ENCODE results near the gene SYNE3. TPM values are rescaled to one million over a fixed set of nuclear protein-coding genes. Genes with fewer than 3 reads are reported as not detected.

Gene SYNE3
- total and polyA plus RNA-seq, 10 of the 15 experiments (the other 5 are each of a cell fraction or from before 2014, with no cell fraction given): 1.4 to 44.1 (median 13.4) TPM

- no peak overlapping the region for H3K9ac ChIP-seq (ENCODE audit: control insufficient read depth, insufficient read depth, low read length)
- no peak overlapping the region for H3K4me2 ChIP-seq (ENCODE audit: control insufficient read depth, insufficient read depth)
- no peak for TF ChIP-seq ATF2 (IDR thresholded peaks at IDR 0.05; ENCODE audit: low read length)
- TF ChIP-seq ATF7 (IDR thresholded peaks at IDR 0.05; ENCODE audit: low read depth): no peak
- no peak for TF ChIP-seq STAT3 (IDR thresholded peaks at IDR 0.05; ENCODE audit: low read depth, low read length)
- TF ChIP-seq SMC3 (IDR thresholded peaks at IDR 0.05; ENCODE audit: borderline replicate concordance, low read length): no peak
- no peak for TF ChIP-seq IKZF1 (conservative IDR thresholded peaks at IDR 0.05)
- no peak for TF ChIP-seq HSF1 (IDR thresholded peaks at IDR 0.05; ENCODE audit: low read depth, low read length)
- no peak for TF ChIP-seq MEF2B (IDR thresholded peaks at IDR 0.05; ENCODE audit: partially characterized antibody, poor library complexity, severe bottlenecking)
- no peak for TF ChIP-seq NRF1 (conservative IDR thresholded peaks at IDR 0.05; ENCODE audit: low read depth, low read length)
- TF ChIP-seq USF1 (IDR thresholded peaks at IDR 0.05; ENCODE audit: borderline replicate concordance, extremely low read length, insufficient read depth, low read depth, low read length): no peak
- TF ChIP-seq ZNF274 (IDR thresholded peaks at IDR 0.05; ENCODE audit: insufficient read depth, insufficient read length): no peak
- no peak for TF ChIP-seq SKIL (IDR thresholded peaks at IDR 0.05; ENCODE audit: low read depth, poor library complexity, severe bottlenecking)
- no peak for TF ChIP-seq RAD21 (IDR thresholded peaks at IDR 0.05; ENCODE audit: insufficient read depth, low read depth, low read length)
- no peak for TF ChIP-seq RUNX3 (IDR thresholded peaks at IDR 0.05; ENCODE audit: low read length)
- TF ChIP-seq SPI1 (IDR thresholded peaks at IDR 0.05; ENCODE audit: borderline replicate concordance, insufficient read depth, low read depth, low read length): no peak
Measured at GRCh38 chr14:95526483-95527386, 10.3 kb upstream of the SYNE3 start.

More at GRCh38 chr14:95526483-95527386, 10.3 kb upstream of the SYNE3 start:
- intact Hi-C loops (cut with micrococcal nuclease; ENCODE audit: unreplicated experiment) (loop anchor here (1.0 kb wide), 1 partner anchor 84 kb away; no protein-coding TSS in a partner anchor), in situ Hi-C loops (cut with MboI) (no loop called here)
- peaks cover 15% of the 10 kb centered on the region for H3K79me2 ChIP-seq (ENCODE audit: control insufficient read depth, insufficient read depth, low read length)
- no peaks in the 10 kb centered on the region for H4K20me1 ChIP-seq (ENCODE audit: control insufficient read depth, insufficient read depth)
- FAIRE-seq (no peak), ATAC-seq (no peak), DNase-seq (ENCODE audit: low read depth, low spot score) (no peak)
- no TSS peak for BruUV-seq (replicated peaks)
- no peak overlapping the region for H3K27ac ChIP-seq (ENCODE audit: control insufficient read depth, insufficient read depth)
- 82% methylated on average over 9 of the region's 9 CpGs for WGBS (ENCODE audit: insufficient coverage, insufficient replicate concordance, low lambda C conversion rate, missing lambda C conversion rate)
- no peaks in the 10 kb centered on the region for H3K9me3 ChIP-seq (replicated peaks; ENCODE audit: control insufficient read depth, insufficient read depth, low read length)
- SMC1A ChIA-PET (ENCODE audit: uncharacterized antibody, unreplicated experiment): interaction anchor here (0.6 to 8.3 kb wide), 30 partner anchors 8 to 391 kb away, joined by 3 to 187 read pairs (median 5); no protein-coding TSS in a partner anchor
- H3K27me3 ChIP-seq (replicated peaks in 1 of 2; ENCODE audit: control insufficient read depth in 2 of 2, insufficient read depth in 2 of 2, low read length in 1 of 2): no peaks in the 10 kb centered on the region
- H3K4me3 ChIP-seq: no peak overlapping the region
- RAD21 ChIA-PET (ENCODE audit: unreplicated experiment): interaction anchor here (0.9 to 9.8 kb wide), 11 partner anchors 8 to 99 kb away, joined by 3 to 171 read pairs (median 9); partner anchors contain the start of gene SYNE3
- CTCF ChIA-PET: interaction anchor here (0.6 to 18.0 kb wide), 32 partner anchors 10 to 171 kb away, joined by 3 to 525 read pairs (median 5); partner anchors contain the start of gene SYNE3
- no peaks in the 10 kb centered on the region; a peak in 1 of 4 replicates for H3K36me3 ChIP-seq (ENCODE audit: control insufficient read depth in 2 of 2, insufficient read depth in 2 of 2, low read length in 1 of 2)
- POLR2A ChIA-PET: interaction anchor here (1.0 to 1.8 kb wide), 5 partner anchors 8 to 84 kb away, joined by 3 to 10 read pairs (median 5); partner anchors contain the start of gene SYNE3
- no peaks in the 10 kb centered on the region; the same call in 1 of the 2 replicates for H3K4me1 ChIP-seq (ENCODE audit: control insufficient read depth, insufficient read depth, low read length)
- H2AFZ ChIP-seq (ENCODE audit: control insufficient read depth, low read depth, low read length): no peak overlapping the region

Data from GM12878 (cell line).